Karpas-422 (cell line): ENCODE measurements around the gene CRABP2. TPM values are rescaled to one million over a fixed set of nuclear protein-coding genes. Genes with fewer than 3 reads are reported as not detected.

ENCODE experiments used
- DNase-seq: peaks from one replicate; pipeline ENCODE4 v3.0.0-alpha.2; 2015
- H2AFZ ChIP-seq: fragments of 200-600 bp; sonication (generic); 2 replicates; pipeline ENCODE4 v1.6.1; 2014; ENCODE audit warnings: antibody characterized with exemption, low read length, mixed read lengths
- H3K27ac ChIP-seq: fragments of 200-600 bp; sonication (generic); 2 replicates; pipeline ENCODE4 v1.5.1; 2014; ENCODE audit warnings: mild to moderate bottlenecking, low read length, moderate library complexity
- H3K27me3 ChIP-seq: fragments of 200-600 bp; sonication (generic); 2 replicates; pipeline ENCODE4 v1.6.1; 2014; ENCODE audit warnings: low read length, mixed read lengths
- H3K36me3 ChIP-seq: fragments of 200-600 bp; sonication (generic); 2 replicates; pipeline ENCODE4 v1.6.1; 2014; ENCODE audit warnings: low read length, mixed read lengths; ENCODE audit not compliant: insufficient read depth
- H3K4me1 ChIP-seq: fragments of 200-600 bp; sonication (generic); 2 replicates; pipeline ENCODE4 v1.6.1; 2014; ENCODE audit warnings: mild to moderate bottlenecking, low read length, mixed read lengths
- H3K4me2 ChIP-seq: fragments of 200-600 bp; sonication (generic); 2 replicates; pipeline ENCODE4 v1.6.1; 2014; ENCODE audit warnings: low read length, low read depth, mild to moderate bottlenecking; ENCODE audit not compliant: poor library complexity, severe bottlenecking
- H3K4me3 ChIP-seq: fragments of 200-600 bp; sonication (generic); 2 replicates; pipeline ENCODE4 v1.5.1; 2014; ENCODE audit warnings: mild to moderate bottlenecking, antibody characterized with exemption, low read length, mixed read lengths
- H3K79me2 ChIP-seq: fragments of 200-600 bp; sonication (generic); 2 replicates; pipeline ENCODE4 v1.6.1; 2014; ENCODE audit warnings: mild to moderate bottlenecking, low read length, mixed read lengths
- H3K9ac ChIP-seq: fragments of 200-600 bp; sonication (generic); 2 replicates; pipeline ENCODE4 v1.6.0; 2014; ENCODE audit warnings: low read length
- H3K9me2 ChIP-seq: fragments of 200-600 bp; sonication (generic), shearing (Covaris generic); replicated peaks from 2 replicates; pipeline ENCODE4 v1.6.0; 2014; ENCODE audit warnings: mild to moderate bottlenecking, low read length, moderate library complexity; ENCODE audit not compliant: insufficient read depth
- H3K9me3 ChIP-seq: fragments of 300-700, 200-600 bp; sonication (generic); 2 replicates; pipeline ENCODE4 v1.6.1; 2014; ENCODE audit warnings: low read length, mixed read lengths
- H4K20me1 ChIP-seq: fragments of 200-600 bp; sonication (generic); 2 replicates; pipeline ENCODE4 v1.6.1; 2014; ENCODE audit warnings: mild to moderate bottlenecking, antibody characterized with exemption, low read length, low read depth; ENCODE audit not compliant: insufficient read depth
- total RNA-seq: library from RNA; depleted of rRNA; stranded (reverse); fragments of >200 nt; shearing (Covaris generic); gene quantifications from 2 replicates; pipeline ENCODE4 v1.2.3, GENCODE V29; 2014; ENCODE audit warnings: low replicate concordance

The CRABP2 gene
- total RNA-seq, 1 experiment from 2014 or later, result 0.56 TPM

- peak overlapping the region; percentile 94 for H3K9ac ChIP-seq
- peak overlapping the region; percentile 92 for H3K27ac ChIP-seq
- H3K36me3 ChIP-seq, result peaks cover 10% of the 10 kb centered on the region; the same call in 1 of the 2 replicates
- H4K20me1 ChIP-seq, result peaks cover 25% of the 10 kb centered on the region
- H2AFZ ChIP-seq, result no peak overlapping the region
- H3K79me2 ChIP-seq, result peaks cover 81% of the 10 kb centered on the region
- no peaks in the 10 kb centered on the region for H3K9me3 ChIP-seq
- H3K4me1 ChIP-seq, result peaks cover 55% of the 10 kb centered on the region
- H3K4me3 ChIP-seq, result peak overlapping the region; percentile 94
- H3K9me2 ChIP-seq, result no peaks in the 10 kb centered on the region
- DNase-seq, result peak; percentile 56
- no peaks in the 10 kb centered on the region for H3K27me3 ChIP-seq
- H3K4me2 ChIP-seq, result peak overlapping the region; percentile 91
Observed at GRCh38 chr1:156749419-156750118, 44.2 kb upstream of the CRABP2 start.

- Histone ChIP-seq H3K27ac (peak overlapping the region; percentile 92), H3K79me2 (peaks cover 81% of the 10 kb centered on the region), H3K4me1 (peaks cover 55% of the 10 kb centered on the region), H3K4me3 (peak overlapping the region; percentile 94), H3K9ac (peak overlapping the region; percentile 94), H3K9me3 (no peaks in the 10 kb centered on the region), H2AFZ (no peak overlapping the region), H4K20me1 (peaks cover 25% of the 10 kb centered on the region), H3K27me3 (no peaks in the 10 kb centered on the region), H3K4me2 (peak overlapping the region; percentile 91), H3K36me3 (peaks cover 10% of the 10 kb centered on the region; the same call in 1 of the 2 replicates), H3K9me2 (no peaks in the 10 kb centered on the region)
- no peak for DNase-seq
Observed at GRCh38 chr1:156748670-156749418, 43.5 kb upstream of the CRABP2 start.

- H3K27ac ChIP-seq, result peak overlapping the region; percentile 92
- H3K9me3 ChIP-seq, result no peaks in the 10 kb centered on the region
- peak overlapping the region; percentile 91 for H3K4me2 ChIP-seq
- peaks cover 52% of the 10 kb centered on the region for H3K4me1 ChIP-seq
- peaks cover 10% of the 10 kb centered on the region; the same call in 1 of the 2 replicates for H3K36me3 ChIP-seq
- H3K79me2 ChIP-seq, result peaks cover 78% of the 10 kb centered on the region
- no peaks in the 10 kb centered on the region for H3K9me2 ChIP-seq
- H4K20me1 ChIP-seq, result peaks cover 25% of the 10 kb centered on the region
- peak overlapping the region; percentile 94 for H3K4me3 ChIP-seq
- DNase-seq, result no peak
- H3K27me3 ChIP-seq, result no peaks in the 10 kb centered on the region
- no peak overlapping the region for H2AFZ ChIP-seq
- peak overlapping the region; percentile 94 for H3K9ac ChIP-seq
Observed at GRCh38 chr1:156747742-156748669, 42.6 kb upstream of the CRABP2 start.

- peak overlapping the region; percentile 94 for H3K9ac ChIP-seq
- H3K27me3 ChIP-seq, result no peaks in the 10 kb centered on the region
- peaks cover 55% of the 10 kb centered on the region for H3K4me1 ChIP-seq
- peak overlapping the region; percentile 94 for H3K4me3 ChIP-seq
- peak; percentile 73 for DNase-seq
- H3K36me3 ChIP-seq, result peaks cover 10% of the 10 kb centered on the region; the same call in 1 of the 2 replicates
- no peak overlapping the region for H2AFZ ChIP-seq
- H3K79me2 ChIP-seq, result peaks cover 68% of the 10 kb centered on the region
- H3K4me2 ChIP-seq, result peak overlapping the region; percentile 91
- peaks cover 25% of the 10 kb centered on the region for H4K20me1 ChIP-seq
- H3K9me2 ChIP-seq, result no peaks in the 10 kb centered on the region
- H3K9me3 ChIP-seq, result no peaks in the 10 kb centered on the region
- H3K27ac ChIP-seq, result peak overlapping the region; percentile 92
Observed at GRCh38 chr1:156746728-156747631, 41.6 kb upstream of the CRABP2 start.

GRCh38 chr1:156746406-156746727 is 41.0 kb upstream of the CRABP2 start:
- H3K36me3 ChIP-seq, result peaks cover 10% of the 10 kb centered on the region; the same call in 1 of the 2 replicates
- H4K20me1 ChIP-seq, result peaks cover 25% of the 10 kb centered on the region
- no peaks in the 10 kb centered on the region for H3K27me3 ChIP-seq
- no peaks in the 10 kb centered on the region for H3K9me2 ChIP-seq
- no peak for DNase-seq
- H3K27ac ChIP-seq, result 0 out of 2 replicates have a peak overlapping the region, but pooled peaks have one; percentile 84
- H3K79me2 ChIP-seq, result peaks cover 66% of the 10 kb centered on the region
- no peak overlapping the region for H2AFZ ChIP-seq
- H3K9ac ChIP-seq, result no peak overlapping the region
- no peaks in the 10 kb centered on the region for H3K9me3 ChIP-seq
- no peak overlapping the region for H3K4me3 ChIP-seq
- peak overlapping the region; percentile 59 for H3K4me2 ChIP-seq
- H3K4me1 ChIP-seq, result peaks cover 61% of the 10 kb centered on the region

- no peak for DNase-seq
- Histone ChIP-seq H3K79me2 (peaks cover 61% of the 10 kb centered on the region), H3K36me3 (peaks cover 10% of the 10 kb centered on the region; the same call in 1 of the 2 replicates), H3K4me3 (no peak overlapping the region), H3K9me3 (no peaks in the 10 kb centered on the region), H3K27ac (0 out of 2 replicates have a peak overlapping the region, but pooled peaks have one; percentile 17), H3K4me2 (peak overlapping the region; percentile 59), H3K9me2 (no peaks in the 10 kb centered on the region), H3K4me1 (peaks cover 63% of the 10 kb centered on the region), H3K27me3 (no peaks in the 10 kb centered on the region), H4K20me1 (peaks cover 25% of the 10 kb centered on the region), H2AFZ (no peak overlapping the region), H3K9ac (no peak overlapping the region)
Observed at GRCh38 chr1:156745881-156746280, 40.5 kb upstream of the CRABP2 start.

- no peak overlapping the region for H3K9ac ChIP-seq
- peaks cover 25% of the 10 kb centered on the region for H4K20me1 ChIP-seq
- no peaks in the 10 kb centered on the region for H3K9me2 ChIP-seq
- no peaks in the 10 kb centered on the region for H3K27me3 ChIP-seq
- DNase-seq, result peak; percentile 23
- H3K4me3 ChIP-seq, result no peak overlapping the region
- H3K79me2 ChIP-seq, result peaks cover 60% of the 10 kb centered on the region
- no peaks in the 10 kb centered on the region for H3K9me3 ChIP-seq
- peaks cover 10% of the 10 kb centered on the region; the same call in 1 of the 2 replicates for H3K36me3 ChIP-seq
- no peak overlapping the region for H3K27ac ChIP-seq
- peaks cover 65% of the 10 kb centered on the region for H3K4me1 ChIP-seq
- no peak overlapping the region for H3K4me2 ChIP-seq
- H2AFZ ChIP-seq, result no peak overlapping the region
Observed at GRCh38 chr1:156744786-156745419, 39.5 kb upstream of the CRABP2 start.
